T-helper 17 cell (primary cell): ENCODE data around the gene SLC25A33. TPM values are rescaled to one million over a fixed set of nuclear protein-coding genes. Genes with fewer than 3 reads are reported as not detected.

Experiments used
- ATAC-seq: fragments of 150-1000 bp; cut with Tn5 transposase; 2 replicates; pipeline ENCODE4 v1.10.0; 2021; ENCODE audit warnings: mild to moderate bottlenecking, moderate library complexity
- DNase-seq, 3 donors: peaks; one replicate each; pipeline versions ENCODE4 v3.0.0 to v3.0.0-alpha.2; 2020 to 2021
- H3K9me3 ChIP-seq: one replicate; pipeline ENCODE4 v1.7.0; 2013; ENCODE audit warnings: low read length, mild to moderate bottlenecking; ENCODE audit not compliant: control insufficient read depth, poor library complexity, severe bottlenecking
- H3K27ac Mint-ChIP-seq: one replicate; pipeline ENCODE4 v1.8.0; 2022; ENCODE audit warnings: mild to moderate bottlenecking, moderate library complexity, mixed read lengths
- H3K27me3 Mint-ChIP-seq: one replicate; pipeline ENCODE4 v1.8.0; 2022; ENCODE audit warnings: mixed read lengths
- H3K36me3 Mint-ChIP-seq: one replicate; pipeline ENCODE4 v1.8.0; 2022; ENCODE audit warnings: low read depth, mixed read lengths
- H3K4me1 Mint-ChIP-seq: one replicate; pipeline ENCODE4 v1.8.0; 2022; ENCODE audit warnings: mild to moderate bottlenecking, mixed read lengths
- H3K4me3 Mint-ChIP-seq: one replicate; pipeline ENCODE4 v1.8.0; 2022; ENCODE audit warnings: mild to moderate bottlenecking, moderate library complexity, mixed read lengths
- total RNA-seq, 4 donors: library from RNA in 2 of 4; stranded (reverse) in 2 of 4; gene quantifications; one replicate each; pipeline ENCODE4 v1.2.3 and lab custom pipeline; 2022 to 2026

SLC25A33 gene
- total RNA-seq, 2 donors from 2014 or later: 3.7 to 4.9 TPM

DNA sequence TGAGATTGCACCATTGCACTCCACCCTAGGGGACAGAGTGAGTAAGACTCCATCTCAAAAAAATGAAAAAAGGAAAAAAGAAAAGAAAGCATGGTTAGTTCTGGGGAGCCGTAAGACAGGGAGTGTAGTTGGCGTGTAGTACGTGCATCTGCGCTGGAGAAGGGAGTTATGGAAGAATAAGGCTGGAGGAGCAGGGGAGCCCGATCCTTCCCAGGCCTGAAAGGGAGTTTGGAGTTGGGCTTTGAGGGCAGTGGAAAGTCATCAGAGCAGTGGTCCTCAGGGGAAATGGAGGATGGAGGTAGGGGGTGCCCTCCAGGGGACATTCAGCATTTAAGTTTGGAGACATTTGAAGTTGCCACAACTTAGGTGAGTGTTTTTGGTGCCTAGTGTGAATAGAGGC, 38.2 kb downstream of the SLC25A33 start:
- peaks cover 7% of the 10 kb centered on the region for H3K36me3 Mint-ChIP-seq
- DNase-seq (no peak), ATAC-seq (no peak)
- peaks cover 4% of the 10 kb centered on the region for H3K4me1 Mint-ChIP-seq
- no peak overlapping the region for H3K4me3 Mint-ChIP-seq
- H3K27ac Mint-ChIP-seq: peak overlapping the region; percentile 16
- no peaks in the 10 kb centered on the region for H3K27me3 Mint-ChIP-seq
- H3K9me3 ChIP-seq: no peaks in the 10 kb centered on the region

DNA sequence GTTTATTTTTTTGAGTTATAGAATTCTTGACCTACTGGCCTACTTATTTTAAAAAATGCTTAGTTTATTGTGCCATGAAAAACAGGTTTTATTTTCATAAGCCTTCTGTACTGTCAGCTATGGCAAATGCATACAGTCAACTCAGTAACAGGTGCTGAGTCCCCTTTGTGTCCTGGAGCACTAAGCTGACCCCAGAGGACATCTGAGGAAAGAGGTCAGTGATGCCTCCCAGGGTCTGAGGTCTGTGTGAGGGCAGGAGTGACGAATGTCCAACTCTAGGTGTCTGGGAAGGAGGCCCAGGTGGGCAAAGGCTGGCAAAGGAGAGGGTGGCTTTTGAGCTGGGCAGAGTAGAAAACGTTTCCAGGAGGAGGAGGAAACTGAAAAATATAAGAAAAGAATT, 41.7 kb downstream of the SLC25A33 start:
- DNase-seq (no peak), ATAC-seq (no peak)
- no peak overlapping the region for H3K4me3 Mint-ChIP-seq
- peaks cover 4% of the 10 kb centered on the region for H3K4me1 Mint-ChIP-seq
- no peak overlapping the region for H3K27ac Mint-ChIP-seq
- H3K9me3 ChIP-seq: no peaks in the 10 kb centered on the region
- no peaks in the 10 kb centered on the region for H3K27me3 Mint-ChIP-seq
- peaks cover 7% of the 10 kb centered on the region for H3K36me3 Mint-ChIP-seq

DNA sequence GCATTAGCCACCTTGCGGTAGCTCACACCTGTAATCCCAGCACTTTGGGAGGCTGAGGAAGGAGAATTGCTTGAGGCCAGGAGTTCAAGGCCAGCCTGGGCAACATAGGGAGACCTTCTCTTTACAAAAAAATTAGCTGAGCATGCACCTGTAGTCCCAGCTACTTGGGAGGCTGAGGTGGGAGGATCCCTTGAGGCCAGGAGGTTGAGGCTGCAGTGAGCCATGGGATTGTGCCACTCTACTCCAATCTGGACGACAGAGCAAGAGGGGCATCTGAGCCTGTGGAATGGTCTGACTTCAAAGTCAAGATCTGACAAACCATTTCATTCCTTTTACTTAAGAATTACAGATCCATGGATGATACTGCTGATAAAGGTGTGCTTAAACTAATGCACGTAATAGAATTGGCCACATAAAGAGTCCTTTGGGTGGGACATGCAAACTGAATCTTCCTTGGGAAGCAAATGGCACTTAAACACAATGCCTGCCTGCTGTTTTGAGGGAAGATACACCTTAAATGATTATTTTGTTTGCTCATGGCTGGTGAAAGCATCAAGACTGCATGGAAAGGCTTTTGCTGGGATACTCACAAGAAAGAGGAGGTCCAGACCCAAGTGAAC, 47.0 kb downstream of the SLC25A33 start:
- ATAC-seq (no peak), DNase-seq (no peak)
- H3K36me3 Mint-ChIP-seq: no peaks in the 10 kb centered on the region
- H3K4me3 Mint-ChIP-seq: no peak overlapping the region
- no peaks in the 10 kb centered on the region for H3K9me3 ChIP-seq
- H3K27ac Mint-ChIP-seq: no peak overlapping the region
- peaks cover 17% of the 10 kb centered on the region for H3K4me1 Mint-ChIP-seq
- no peaks in the 10 kb centered on the region for H3K27me3 Mint-ChIP-seq

DNA sequence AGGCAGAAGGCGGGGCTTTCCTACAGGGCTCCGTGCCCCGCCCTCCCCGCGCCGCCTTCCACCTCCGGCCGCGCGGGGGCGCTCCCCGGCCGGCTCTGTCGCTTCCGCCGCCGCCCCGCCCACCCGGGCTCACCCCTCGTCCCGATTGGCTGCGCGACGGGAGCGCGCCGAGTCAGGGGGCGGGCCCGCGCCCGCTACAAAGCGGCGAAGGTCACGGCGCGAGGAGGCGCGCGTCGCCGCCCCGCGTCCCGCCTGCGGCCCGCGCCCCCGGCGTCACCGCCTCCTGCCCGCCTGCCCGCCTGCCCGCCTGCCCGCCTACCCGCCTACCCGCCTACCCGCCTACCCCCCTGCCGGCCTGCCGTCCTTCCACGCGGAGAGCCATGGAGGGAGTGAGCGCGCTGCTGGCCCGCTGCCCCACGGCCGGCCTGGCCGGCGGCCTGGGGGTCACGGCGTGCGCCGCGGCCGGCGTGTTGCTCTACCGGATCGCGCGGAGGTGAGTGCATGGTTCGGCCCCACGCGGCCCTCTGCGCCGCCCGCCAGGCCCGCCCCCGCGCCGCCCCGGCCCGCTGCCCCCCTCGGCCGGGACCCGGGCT, 49.4 kb downstream of the SLC25A33 start, which contains the start of gene TMEM201:
TMEM201 (plus strand) TSS at position 361 of the 593 bp plus-strand sequence; CDS start at position 381, 20 bp downstream.
- ATAC-seq (peak; percentile 92), DNase-seq (peak; percentile 95 to 99 (median 96))
- peak within 1 kb of the TSS; percentile 86 for H3K4me3 Mint-ChIP-seq
- no peaks in the 10 kb centered on the region for H3K36me3 Mint-ChIP-seq
- peaks cover 26% of the 10 kb centered on the region for H3K4me1 Mint-ChIP-seq
- H3K9me3 ChIP-seq: no peaks in the 10 kb centered on the region
- H3K27me3 Mint-ChIP-seq: no peaks in the 10 kb centered on the region
- H3K27ac Mint-ChIP-seq: peak within 1 kb of the TSS; percentile 75

DNA sequence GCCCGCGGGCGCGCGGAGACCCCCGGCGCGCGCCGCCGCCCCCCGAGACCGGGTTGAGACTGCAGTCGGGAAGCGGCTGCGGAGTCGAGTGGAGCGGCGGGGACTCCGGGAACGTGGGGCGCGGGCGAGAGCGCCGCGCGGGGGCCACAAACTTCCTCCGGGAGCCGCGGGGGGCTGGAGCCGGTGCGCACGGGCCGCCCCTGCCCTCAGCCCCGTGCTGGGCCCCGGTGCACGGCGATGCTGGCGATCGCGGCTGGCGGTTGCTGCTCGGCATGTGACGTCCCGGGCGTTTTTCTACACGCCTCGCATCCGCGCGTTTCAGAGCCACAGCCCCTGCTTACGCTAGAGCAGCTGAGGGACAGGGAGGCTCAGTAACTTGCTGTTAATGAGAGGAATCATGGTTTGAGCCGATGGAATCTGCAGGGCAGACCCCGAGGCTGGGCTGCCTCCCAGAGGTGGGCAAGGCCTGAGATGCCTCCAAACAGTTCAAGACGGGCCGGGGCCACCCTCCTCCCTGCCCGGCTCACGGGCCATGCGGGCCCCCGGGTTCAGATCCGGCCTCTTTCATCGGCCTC, 50.0 kb downstream of the SLC25A33 start:
- peak; percentile 12 to 33 (median 19) for DNase-seq

DNA sequence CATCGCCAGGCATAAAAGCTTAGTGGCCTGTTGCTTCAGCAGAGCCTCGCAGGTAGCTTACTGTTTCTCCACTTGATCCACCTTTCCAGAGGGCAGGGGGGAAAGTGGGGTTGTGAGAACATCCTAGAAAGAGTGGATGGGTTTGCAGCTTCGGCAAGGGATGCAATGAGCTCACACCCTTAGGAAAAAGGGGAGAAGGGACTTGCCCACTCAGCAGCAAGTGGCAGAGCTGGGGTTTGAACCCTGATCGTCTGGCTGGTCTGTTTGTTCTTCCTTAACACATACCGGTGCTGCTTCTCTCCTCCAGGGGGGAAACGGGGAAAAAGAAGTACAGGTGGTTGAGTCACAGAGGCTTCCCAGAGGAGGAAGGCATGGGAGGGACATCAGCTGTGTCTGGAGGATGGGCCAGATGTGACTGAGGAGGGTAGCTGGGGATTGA, 50.5 kb downstream of the SLC25A33 start:
- Mint-ChIP-seq H3K27me3 (no peaks in the 10 kb centered on the region), H3K27ac (peak overlapping the region; percentile 75), H3K36me3 (no peaks in the 10 kb centered on the region), H3K4me1 (peaks cover 26% of the 10 kb centered on the region), H3K4me3 (peak overlapping the region; percentile 86)
- ATAC-seq (no peak), DNase-seq (no peak)
- no peaks in the 10 kb centered on the region for H3K9me3 ChIP-seq

More for the DNA sequence above, 50.0 kb downstream of the SLC25A33 start:
- Mint-ChIP-seq H3K4me3 (peak overlapping the region; percentile 86), H3K4me1 (peaks cover 26% of the 10 kb centered on the region), H3K27me3 (no peaks in the 10 kb centered on the region), H3K36me3 (no peaks in the 10 kb centered on the region), H3K27ac (peak overlapping the region; percentile 75)
- ATAC-seq: peak; percentile 34
- H3K9me3 ChIP-seq: no peaks in the 10 kb centered on the region

GRCh38 chr1:9590201-9590600, 50.9 kb downstream of the SLC25A33 start:
- DNase-seq (no peak), ATAC-seq (no peak)
- H3K36me3 Mint-ChIP-seq: no peaks in the 10 kb centered on the region
- H3K27ac Mint-ChIP-seq: peak overlapping the region; percentile 69
- no peaks in the 10 kb centered on the region for H3K9me3 ChIP-seq
- peak overlapping the region; percentile 86 for H3K4me3 Mint-ChIP-seq
- H3K27me3 Mint-ChIP-seq: no peaks in the 10 kb centered on the region
- peaks cover 26% of the 10 kb centered on the region for H3K4me1 Mint-ChIP-seq

GRCh38 chr1:9590945-9591668, 51.8 kb downstream of the SLC25A33 start:
- no peak overlapping the region for H3K4me3 Mint-ChIP-seq

GRCh38 chr1:9591669-9592509, 52.6 kb downstream of the SLC25A33 start:
- no peaks in the 10 kb centered on the region for H3K36me3 Mint-ChIP-seq
- DNase-seq: no peak
- H3K4me1 Mint-ChIP-seq: peaks cover 26% of the 10 kb centered on the region
- H3K27me3 Mint-ChIP-seq: no peaks in the 10 kb centered on the region
- H3K27ac Mint-ChIP-seq: peak overlapping the region; percentile 69
- no peak overlapping the region for H3K4me3 Mint-ChIP-seq
- no peaks in the 10 kb centered on the region for H3K9me3 ChIP-seq
- no peak for ATAC-seq

More at GRCh38 chr1:9590945-9591668, 51.8 kb downstream of the SLC25A33 start:
- Mint-ChIP-seq H3K27me3 (no peaks in the 10 kb centered on the region), H3K4me1 (peaks cover 26% of the 10 kb centered on the region), H3K36me3 (no peaks in the 10 kb centered on the region), H3K27ac (peak overlapping the region; percentile 69)
- ATAC-seq (no peak), DNase-seq (no peak)
- H3K9me3 ChIP-seq: no peaks in the 10 kb centered on the region

DNA sequence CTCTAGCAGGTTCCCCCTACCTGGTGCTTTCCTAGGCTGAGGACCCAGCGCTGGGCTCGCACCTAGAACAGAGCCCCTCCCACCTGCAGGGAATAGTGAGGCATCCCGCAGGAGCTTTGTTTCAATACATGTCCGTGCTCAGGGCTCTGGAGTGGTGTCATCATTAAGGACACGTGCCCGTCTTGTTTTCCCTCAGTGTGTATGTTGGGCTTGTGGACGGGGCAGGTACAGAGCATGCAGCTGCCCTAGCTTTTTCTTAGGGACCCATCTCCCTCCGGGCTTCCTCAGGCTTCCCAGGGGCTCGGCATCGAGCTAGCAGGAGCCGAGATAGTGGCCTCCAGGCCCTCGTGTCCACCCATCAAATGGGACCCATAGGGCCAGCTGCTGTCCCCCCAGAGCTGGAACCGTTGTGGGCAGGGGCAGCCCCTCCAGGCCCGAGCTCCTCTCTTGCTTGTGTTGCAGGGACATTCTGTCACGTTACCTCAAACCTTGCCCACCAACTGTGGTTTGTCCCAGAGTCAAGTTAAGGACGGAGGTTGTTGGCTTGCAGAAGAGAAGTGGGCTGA, 53.3 kb downstream of the SLC25A33 start:
- ATAC-seq (no peak), DNase-seq (no peak)
- Mint-ChIP-seq H3K4me3 (no peak overlapping the region), H3K27ac (peak overlapping the region; percentile 69), H3K4me1 (peaks cover 26% of the 10 kb centered on the region), H3K27me3 (no peaks in the 10 kb centered on the region), H3K36me3 (no peaks in the 10 kb centered on the region)
- H3K9me3 ChIP-seq: no peaks in the 10 kb centered on the region

- ATAC-seq (no peak), DNase-seq (no peak)
- no peaks in the 10 kb centered on the region for H3K9me3 ChIP-seq
- Mint-ChIP-seq H3K36me3 (no peaks in the 10 kb centered on the region), H3K27me3 (no peaks in the 10 kb centered on the region), H3K4me1 (peaks cover 24% of the 10 kb centered on the region), H3K4me3 (no peak overlapping the region), H3K27ac (no peak overlapping the region)
Observed at GRCh38 chr1:9593147-9593491, 53.9 kb downstream of the SLC25A33 start.
